Limb (tissue), 2 donors: ENCODE measurements around the gene SH2B3.
A peak's percentile ranks its signal among the peaks of the same experiment; 100 is the strongest.
"Not testable (repeated sequence)": the region's sequence is repeated elsewhere in the genome, so short reads cannot be mapped to it uniquely, and the experiment has no call there.

ENCODE experiments used
- DNase-seq, 2 donors: peaks; one replicate each; pipeline ENCODE4 v3.0.0-alpha.2; 2016; ENCODE audit errors: extremely low spot score in 2 of 2

SH2B3 gene

GRCh38 chr12:111457577-111457976 is 51.9 kb downstream of the SH2B3 start:
- DNase-seq = no peak

GRCh38 chr12:111458546-111459172 is 52.9 kb downstream of the SH2B3 start:
- DNase-seq = no peak

GRCh38 chr12:111460111-111460510 is 54.4 kb downstream of the SH2B3 start:
- not testable (repeated sequence) for DNase-seq

GRCh38 chr12:111462210-111462769 is 56.6 kb downstream of the SH2B3 start:
- no peak for DNase-seq

GRCh38 chr12:111467092-111467856 is 61.6 kb downstream of the SH2B3 start:
- DNase-seq = no peak

- peak in 1 of 2 donors; percentile 51 for DNase-seq
These were observed 62.1 kb downstream of the SH2B3 start for GRCh38 chr12:111467857-111468241.

- no peak for DNase-seq
These were observed 63.7 kb downstream of the SH2B3 start for GRCh38 chr12:111469401-111469800.

- no peak for DNase-seq
These were observed 65.5 kb downstream of the SH2B3 start for GRCh38 chr12:111471236-111471635.

GRCh38 chr12:111482462-111482861 is 76.7 kb downstream of the SH2B3 start:
- no peak for DNase-seq

- DNase-seq = no peak
These were observed 82.5 kb downstream of the SH2B3 start for GRCh38 chr12:111488271-111488670.

GRCh38 chr12:111488798-111489197 is 83.1 kb downstream of the SH2B3 start:
- DNase-seq = no peak

- DNase-seq = not testable (repeated sequence)
These were observed 87.3 kb downstream of the SH2B3 start for GRCh38 chr12:111492979-111493378.

GRCh38 chr12:111494676-111495075 is 89.0 kb downstream of the SH2B3 start:
- no peak for DNase-seq
